A549 treated with CORT108297 at 1 μM for 4 hours (cell line): ENCODE measurements around the gene UGT1A10. TPM values are rescaled to one million over a fixed set of nuclear protein-coding genes. Genes with fewer than 3 reads are reported as not detected.

Experiments used
- total RNA-seq: library from RNA; stranded (reverse); fragments of 200-300 nt; extraction: Qiagen RNA extraction; gene quantifications from 5 replicates; pipeline ENCODE4 v1.2.3, GENCODE V29; 2022

The UGT1A10 gene
- total RNA-seq, result 0.06 TPM in 1 of 5 replicates, not detected in the others

GRCh38 chr2:233636306-233636705, at the start of gene UGT1A10:
Gene UGT1A10, plus strand, starts transcription at chr2:233636448. Its CDS starts 75 bp downstream, at chr2:233636523.

DNA sequence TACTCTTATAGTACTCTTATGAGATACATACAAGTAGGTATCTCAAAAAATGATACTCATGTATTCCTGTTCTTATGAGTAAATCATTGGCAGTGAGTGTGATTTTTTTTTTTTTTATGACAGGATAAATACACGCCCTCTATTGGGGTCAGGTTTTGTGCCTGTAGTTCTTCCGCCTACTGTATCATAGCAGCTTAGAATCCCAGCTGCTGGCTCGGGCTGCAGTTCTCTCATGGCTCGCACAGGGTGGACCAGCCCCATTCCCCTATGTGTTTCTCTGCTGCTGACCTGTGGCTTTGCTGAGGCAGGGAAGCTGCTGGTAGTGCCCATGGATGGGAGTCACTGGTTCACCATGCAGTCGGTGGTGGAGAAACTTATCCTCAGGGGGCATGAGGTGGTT, 18.8 kb upstream of the UGT1A10 start, which contains the start of gene UGT1A8:
TSS of gene UGT1A8 (plus strand) at position 158 of the 400 bp plus-strand sequence. CDS start at position 233, 75 bp downstream.

DNA sequence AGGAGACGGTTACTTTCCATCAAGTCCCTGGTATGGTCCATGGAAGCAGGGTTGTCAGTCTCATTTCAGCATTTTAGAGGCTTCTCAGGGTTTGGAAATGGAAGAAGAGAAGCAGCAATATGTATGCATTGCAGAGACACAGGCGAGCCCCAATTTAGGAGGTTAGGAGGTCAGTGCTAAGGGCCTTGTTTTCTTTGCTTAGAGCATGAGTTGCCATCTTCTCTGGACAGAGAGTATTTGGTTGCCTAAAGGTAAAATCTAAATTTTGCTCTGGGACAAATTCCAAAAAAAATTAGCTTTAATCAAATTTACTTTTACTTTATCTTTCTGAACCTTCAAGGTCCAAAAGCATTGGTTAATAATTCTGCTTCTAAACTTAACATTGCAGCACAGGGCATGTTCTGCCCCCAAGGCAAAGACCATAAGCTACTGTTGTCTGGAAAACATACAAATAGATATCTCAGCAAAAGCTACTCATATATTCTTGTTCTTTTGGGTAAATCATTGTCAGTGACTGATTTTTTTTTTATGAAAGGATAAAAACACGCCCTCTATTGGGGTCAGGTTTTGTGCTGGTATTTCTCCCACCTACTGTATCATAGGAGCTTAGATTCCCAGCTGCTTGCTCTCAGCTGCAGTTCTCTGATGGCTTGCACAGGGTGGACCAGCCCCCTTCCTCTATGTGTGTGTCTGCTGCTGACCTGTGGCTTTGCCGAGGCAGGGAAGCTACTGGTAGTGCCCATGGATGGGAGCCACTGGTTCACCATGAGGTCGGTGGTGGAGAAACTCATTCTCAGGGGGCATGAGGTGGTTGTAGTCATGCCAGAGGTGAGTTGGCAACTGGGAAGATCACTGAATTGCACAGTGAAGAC, 35.3 kb downstream of the UGT1A10 start, which contains the start of gene UGT1A9:
TSS of gene UGT1A9 (plus strand) at position 609 of the 872 bp plus-strand sequence. CDS start at position 646, 37 bp downstream.

DNA sequence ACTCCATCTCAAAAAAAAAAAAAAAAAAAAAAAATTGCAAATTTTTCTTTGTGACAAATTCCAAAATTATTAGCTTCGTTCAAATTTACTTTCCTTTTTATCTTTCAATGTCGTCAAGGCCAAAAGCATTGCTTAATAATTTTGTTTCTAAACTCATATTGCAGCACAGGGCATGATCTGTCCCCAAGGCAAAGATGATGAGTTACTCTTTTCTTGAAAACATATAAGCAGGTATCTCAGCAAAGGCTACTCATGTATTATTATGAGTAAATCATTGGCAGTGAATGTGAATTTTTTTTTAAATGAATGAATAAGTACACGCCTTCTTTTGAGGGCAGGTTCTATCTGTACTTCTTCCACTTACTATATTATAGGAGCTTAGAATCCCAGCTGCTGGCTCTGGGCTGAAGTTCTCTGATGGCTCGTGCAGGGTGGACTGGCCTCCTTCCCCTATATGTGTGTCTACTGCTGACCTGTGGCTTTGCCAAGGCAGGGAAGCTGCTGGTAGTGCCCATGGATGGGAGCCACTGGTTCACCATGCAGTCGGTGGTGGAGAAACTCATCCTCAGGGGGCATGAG, 45.4 kb downstream of the UGT1A10 start, which contains the start of gene UGT1A7:
TSS of gene UGT1A7 (plus strand) at position 381 of the 579 bp plus-strand sequence. CDS start at position 418, 37 bp downstream.

GRCh38 chr2:233692648-233693047, 56.4 kb downstream of the UGT1A10 start, which contains the start of gene UGT1A6:
Gene UGT1A6, plus strand, starts transcription at chr2:233692890. Its CDS starts 115 bp downstream, at chr2:233693005.

GRCh38 chr2:233712611-233713261, 76.5 kb downstream of the UGT1A10 start, which contains the start of gene UGT1A5:
Gene UGT1A5, plus strand, starts transcription at chr2:233712907. Its CDS starts 85 bp downstream, at chr2:233712992.

DNA sequence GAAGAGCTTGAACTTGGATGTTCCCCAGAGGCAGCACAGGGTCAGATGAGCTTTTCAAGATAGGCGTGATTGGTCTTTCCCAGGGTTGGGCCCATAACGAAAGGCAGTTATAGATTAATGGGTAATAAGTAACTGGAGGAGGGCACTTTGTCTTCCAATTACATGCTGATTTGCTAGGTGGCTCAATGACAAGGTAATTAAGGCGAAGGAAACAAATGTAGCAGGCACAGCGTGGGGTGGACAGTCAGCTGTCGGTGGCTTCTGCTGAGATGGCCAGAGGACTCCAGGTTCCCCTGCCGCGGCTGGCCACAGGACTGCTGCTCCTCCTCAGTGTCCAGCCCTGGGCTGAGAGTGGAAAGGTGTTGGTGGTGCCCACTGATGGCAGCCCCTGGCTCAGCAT, 82.3 kb downstream of the UGT1A10 start, which contains the start of gene UGT1A4:
TSS of gene UGT1A4 (plus strand) at position 185 of the 400 bp plus-strand sequence. CDS start at position 270, 85 bp downstream.

GRCh38 chr2:233728723-233729301, 92.6 kb downstream of the UGT1A10 start, which contains the start of gene UGT1A3:
Gene UGT1A3, plus strand, starts transcription at chr2:233729042. Its CDS starts 85 bp downstream, at chr2:233729127.

GRCh38 chr2:233760043-233760442, 123.8 kb downstream of the UGT1A10 start, which contains the start of gene UGT1A1:
Gene UGT1A1, plus strand, starts transcription at chr2:233760270. Its CDS starts 18 bp downstream, at chr2:233760288.

DNA sequence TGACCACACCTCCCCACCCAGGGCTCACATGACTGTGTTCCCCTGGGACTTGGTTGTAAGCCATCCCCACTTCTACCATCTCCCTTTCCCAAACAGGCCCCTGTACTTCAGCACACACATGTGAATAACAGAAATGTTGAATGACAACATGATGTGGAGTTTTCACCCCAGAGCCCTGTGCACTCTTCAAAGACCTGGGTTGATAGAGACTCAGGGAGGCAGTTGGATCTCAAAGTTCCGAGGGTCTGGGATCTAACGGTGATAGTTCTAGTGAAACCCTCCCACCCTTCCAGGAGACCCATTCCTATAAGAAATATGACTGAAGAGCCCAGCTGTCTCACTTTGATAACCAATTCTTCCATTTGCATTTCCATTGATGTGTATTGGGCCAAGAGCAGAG, 141.8 kb downstream of the UGT1A10 start, which contains the start of gene MROH2A:
TSS of gene MROH2A (plus strand) at position 301 of the 400 bp plus-strand sequence. CDS start 1,029 bp downstream, outside the sequence.

Other genes starting within 250 kb of the UGT1A10 start
- 22.4 to 27.4 TPM (median 24.7 TPM) in 5 replicates for gene USP40, start 69.7 kb upstream of the UGT1A10 start, total RNA-seq
- 0.05 to 0.07 TPM (median 0.05 TPM) in 3 of 5 replicates, not detected in the others for gene UGT1A8, start 18.8 kb upstream of the UGT1A10 start, total RNA-seq
- 4.1 to 6.9 TPM (median 4.8 TPM) in 5 replicates for gene UGT1A9, start 35.5 kb downstream of the UGT1A10 start, total RNA-seq
- gene UGT1A7, start 45.5 kb downstream of the UGT1A10 start, total RNA-seq, result 3.9 to 6.3 TPM (median 4.3 TPM) in 5 replicates
- gene UGT1A6, start 56.4 kb downstream of the UGT1A10 start, total RNA-seq, result 0.87 to 1.9 TPM (median 1.1 TPM) in 5 replicates
- not detected in 5 replicates for gene UGT1A5, start 76.5 kb downstream of the UGT1A10 start, total RNA-seq
- gene UGT1A4, start 82.3 kb downstream of the UGT1A10 start, total RNA-seq, result 0.06 to 0.08 TPM (median 0.07 TPM) in 3 of 5 replicates, not detected in the others
- gene UGT1A3, start 92.6 kb downstream of the UGT1A10 start, total RNA-seq, result 0.07 to 0.17 TPM (median 0.13 TPM) in 3 of 5 replicates, not detected in the others
- 0.58 to 1.6 TPM (median 0.94 TPM) in 5 replicates for gene UGT1A1, start 123.8 kb downstream of the UGT1A10 start, total RNA-seq
- gene MROH2A, start 141.9 kb downstream of the UGT1A10 start, total RNA-seq, result 0.09 to 0.20 TPM (median 0.15 TPM) in 4 of 5 replicates, not detected in the other
- gene HJURP, start 218.1 kb downstream of the UGT1A10 start, total RNA-seq, result 73.9 to 78.1 TPM (median 76.4 TPM) in 5 replicates